ENCODE data around the gene UGT1A4.

DNA sequence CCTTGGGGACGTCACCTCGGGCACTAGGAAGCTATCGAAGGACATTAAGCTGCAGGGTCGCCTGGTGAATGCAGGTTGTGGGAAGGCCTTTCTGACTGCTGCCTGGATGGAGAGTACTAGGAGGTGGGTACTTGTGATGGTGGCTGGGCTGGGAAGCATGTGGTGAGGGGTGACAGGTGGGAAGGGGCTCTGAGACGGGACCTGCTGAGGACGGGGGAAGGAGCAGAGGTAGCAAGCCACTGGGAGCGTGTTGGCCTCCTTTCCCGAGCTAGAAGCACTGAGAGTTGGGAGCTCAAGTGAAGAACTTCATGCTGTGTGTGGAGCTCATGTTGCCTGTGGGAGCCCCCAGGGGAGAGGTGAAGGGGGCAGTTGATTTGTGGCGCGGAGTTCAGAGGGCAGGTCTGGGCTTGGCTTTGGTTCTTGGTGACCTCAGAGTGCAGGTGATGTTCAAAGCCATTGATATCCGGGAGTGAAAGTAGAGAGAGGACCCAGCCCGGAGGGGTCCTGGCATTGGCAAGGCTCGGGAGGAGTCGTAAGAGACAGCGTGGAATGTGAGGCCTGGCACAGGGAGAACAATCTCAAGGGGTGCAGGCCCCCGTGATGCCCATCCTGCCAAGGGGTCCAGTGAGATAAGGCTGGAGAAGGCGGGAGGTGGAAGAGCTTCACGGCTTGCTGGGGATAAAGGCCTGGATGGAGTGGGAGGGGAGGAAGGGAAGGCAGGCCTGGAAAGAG lies 72.8 kb downstream of the UGT1A4 start:
- no peak for TF ChIP-seq CTCF (IDR thresholded peaks at IDR 0.05 in 2 of 3, conservative IDR thresholded peaks at IDR 0.05 in 1 of 3; ENCODE audit: control insufficient read depth in 2 of 3, extremely low read depth in 1 of 3, insufficient read depth in 1 of 3, low read depth in 3 of 3, low read length in 3 of 3)
- TF ChIP-seq SMAD1 (IDR thresholded peaks at IDR 0.05; ENCODE audit: low read depth, partially characterized antibody) = no peak
- TF ChIP-seq ESRRA (IDR thresholded peaks at IDR 0.05; ENCODE audit: low read length) = no peak
- no peak for TF ChIP-seq EZH2 (IDR thresholded peaks at IDR 0.05; ENCODE audit: borderline replicate concordance, control insufficient read depth, low read depth, low read length)
- TF ChIP-seq POLR2AphosphoS5 (IDR thresholded peaks at IDR 0.05; ENCODE audit: low read length) = no peak
- TF ChIP-seq TCF12 (IDR thresholded peaks at IDR 0.05; ENCODE audit: low read depth, low read length) = no peak
- no peak for TF ChIP-seq POLR2A (IDR thresholded peaks at IDR 0.05; ENCODE audit: low read depth, low read length)
- TF ChIP-seq HDAC2 (IDR thresholded peaks at IDR 0.05) = no peak
- no peak for TF ChIP-seq STAT1 (conservative IDR thresholded peaks at IDR 0.05)
- TF ChIP-seq YY1 (IDR thresholded peaks at IDR 0.05; ENCODE audit: low read depth, low read length) = no peak

Measured in GM12878 (cell line).